Measurements from ENCODE around the gene MLPH.

DNA sequence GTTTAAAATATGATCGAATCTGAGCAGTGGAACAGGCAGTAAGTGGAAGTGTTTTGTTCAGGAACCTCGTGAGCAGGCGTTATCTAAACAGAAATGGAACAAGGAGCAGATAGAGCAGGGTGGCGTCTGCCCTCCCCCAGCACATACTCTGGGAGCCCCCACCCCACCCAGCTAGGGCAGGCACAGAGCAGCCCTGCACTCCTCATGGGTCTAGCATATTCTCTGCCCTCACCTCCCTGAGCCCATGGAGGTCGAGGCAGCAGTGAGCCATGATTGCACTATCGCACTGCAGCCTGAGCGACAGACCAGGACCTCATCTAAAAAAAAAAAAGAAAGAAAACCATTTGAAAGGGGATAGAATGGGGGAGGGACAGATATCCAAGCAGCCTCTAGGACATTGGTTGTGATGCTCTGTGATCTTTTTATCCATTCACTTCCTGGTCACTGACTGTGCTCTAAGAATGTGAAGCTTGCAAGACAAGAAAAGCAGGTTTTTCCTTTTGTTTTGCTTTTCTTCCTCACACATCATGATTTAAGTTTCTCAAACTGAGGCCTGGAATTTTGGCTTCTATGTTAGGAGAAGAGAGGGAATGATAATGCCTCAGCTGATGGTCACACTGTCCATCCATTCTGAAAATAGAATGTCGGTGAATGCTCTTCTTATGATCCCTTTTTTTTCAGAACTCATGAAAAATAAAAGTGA lies 3.1 kb downstream of the MLPH start:
- no peak for TF ChIP-seq SMAD4 (CRISPR knock-in tag; conservative IDR thresholded peaks at IDR 0.05)
- no peak for TF ChIP-seq KLF1 (tag; IDR thresholded peaks at IDR 0.05)
- no peak for TF ChIP-seq MXI1 (IDR thresholded peaks at IDR 0.05; ENCODE audit: low read depth, low read length)
- no peak for TF ChIP-seq ZNF354B (CRISPR knock-in tag; IDR thresholded peaks at IDR 0.05)
- TF ChIP-seq HMG20B (CRISPR knock-in tag; IDR thresholded peaks at IDR 0.05), result no peak
- TF ChIP-seq CCAR2 (IDR thresholded peaks at IDR 0.05; ENCODE audit: low read depth, low read length), result no peak
- TF ChIP-seq, protein P1, sequence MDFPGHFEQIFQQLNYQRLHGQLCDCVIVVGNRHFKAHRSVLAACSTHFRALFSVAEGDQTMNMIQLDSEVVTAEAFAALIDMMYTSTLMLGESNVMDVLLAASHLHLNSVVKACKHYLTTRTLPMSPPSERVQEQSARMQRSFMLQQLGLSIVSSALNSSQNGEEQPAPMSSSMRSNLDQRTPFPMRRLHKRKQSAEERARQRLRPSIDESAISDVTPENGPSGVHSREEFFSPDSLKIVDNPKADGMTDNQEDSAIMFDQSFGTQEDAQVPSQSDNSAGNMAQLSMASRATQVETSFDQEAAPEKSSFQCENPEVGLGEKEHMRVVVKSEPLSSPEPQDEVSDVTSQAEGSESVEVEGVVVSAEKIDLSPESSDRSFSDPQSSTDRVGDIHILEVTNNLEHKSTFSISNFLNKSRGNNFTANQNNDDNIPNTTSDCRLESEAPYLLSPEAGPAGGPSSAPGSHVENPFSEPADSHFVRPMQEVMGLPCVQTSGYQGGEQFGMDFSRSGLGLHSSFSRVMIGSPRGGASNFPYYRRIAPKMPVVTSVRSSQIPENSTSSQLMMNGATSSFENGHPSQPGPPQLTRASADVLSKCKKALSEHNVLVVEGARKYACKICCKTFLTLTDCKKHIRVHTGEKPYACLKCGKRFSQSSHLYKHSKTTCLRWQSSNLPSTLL (IDR thresholded peaks at IDR 0.05), result no peak
- no peak for TF ChIP-seq SOX6 (IDR thresholded peaks at IDR 0.05)
- no peak for TF ChIP-seq ZNF224 (CRISPR knock-in tag; IDR thresholded peaks at IDR 0.05)

Measured in K562 (cell line).